B cell (primary cell): ENCODE data around the gene PHEX.

Source experiments
- CTCF ChIP-seq: fragments of 200-600 bp; IDR thresholded peaks from one replicate; pipeline ENCODE4 v1.8.0; 2022; ENCODE audit warnings: antibody characterized with exemption, mild to moderate bottlenecking
- EZH2 ChIP-seq: IDR thresholded peaks from 2 replicates; pipeline ENCODE4 v1.6.1; 2012; ENCODE audit warnings: borderline replicate concordance, low read depth, mild to moderate bottlenecking, moderate library complexity, low read length; ENCODE audit not compliant: insufficient read depth, poor library complexity, severe bottlenecking

GRCh38 chrX:21990832-21991231, 41.3 kb upstream of the PHEX start:
- TF ChIP-seq CTCF (no peak), EZH2 (no peak)
